Measurements from ENCODE around the gene CTDP1.
"Not testable (repeated sequence)": the region's sequence is repeated elsewhere in the genome, so short reads cannot be mapped to it uniquely, and the experiment has no call there.

The CTDP1 gene

GRCh38 chr18:79715280-79715679 lies 35.7 kb downstream of the CTDP1 start:
- H3K36me3 Mint-ChIP-seq = peaks cover 8% of the 10 kb centered on the region
- H3K27me3 Mint-ChIP-seq = no peaks in the 10 kb centered on the region
- no peak overlapping the region for H3K4me3 Mint-ChIP-seq
- H3K4me1 Mint-ChIP-seq (ENCODE audit: low read depth) = peaks cover 2% of the 10 kb centered on the region
- H3K27ac Mint-ChIP-seq = peak overlapping the region; percentile 61
- no peaks in the 10 kb centered on the region for H3K9me3 Mint-ChIP-seq (ENCODE audit: low read depth)

- no peak overlapping the region for H3K27ac Mint-ChIP-seq
- peaks cover 10% of the 10 kb centered on the region for H3K36me3 Mint-ChIP-seq
- no peaks in the 10 kb centered on the region for H3K27me3 Mint-ChIP-seq
- H3K4me3 Mint-ChIP-seq = no peak overlapping the region
- no peaks in the 10 kb centered on the region for H3K9me3 Mint-ChIP-seq (ENCODE audit: low read depth)
- peaks cover 2% of the 10 kb centered on the region for H3K4me1 Mint-ChIP-seq (ENCODE audit: low read depth)
Measured at GRCh38 chr18:79717059-79717458, 37.5 kb downstream of the CTDP1 start.

GRCh38 chr18:79717555-79718074 lies 38.0 kb downstream of the CTDP1 start:
- Mint-ChIP-seq H3K36me3 (peaks cover 10% of the 10 kb centered on the region), H3K4me1 (ENCODE audit: low read depth) (peaks cover 2% of the 10 kb centered on the region), H3K4me3 (no peak overlapping the region)

GRCh38 chr18:79718126-79718525 lies 38.5 kb downstream of the CTDP1 start:
- Mint-ChIP-seq H3K9me3 (ENCODE audit: low read depth) (no peaks in the 10 kb centered on the region), H3K36me3 (peaks cover 10% of the 10 kb centered on the region), H3K4me1 (ENCODE audit: low read depth) (peaks cover 2% of the 10 kb centered on the region), H3K27ac (no peak overlapping the region), H3K4me3 (no peak overlapping the region), H3K27me3 (no peaks in the 10 kb centered on the region)

More at GRCh38 chr18:79717555-79718074, 38.0 kb downstream of the CTDP1 start:
- no peaks in the 10 kb centered on the region for H3K9me3 Mint-ChIP-seq (ENCODE audit: low read depth)
- no peak overlapping the region for H3K27ac Mint-ChIP-seq
- H3K27me3 Mint-ChIP-seq = no peaks in the 10 kb centered on the region

- H3K27ac Mint-ChIP-seq = no peak overlapping the region
- peaks cover 2% of the 10 kb centered on the region for H3K4me1 Mint-ChIP-seq (ENCODE audit: low read depth)
- no peaks in the 10 kb centered on the region for H3K27me3 Mint-ChIP-seq
- peaks cover 12% of the 10 kb centered on the region for H3K36me3 Mint-ChIP-seq
- no peak overlapping the region for H3K4me3 Mint-ChIP-seq
- no peaks in the 10 kb centered on the region for H3K9me3 Mint-ChIP-seq (ENCODE audit: low read depth)
Measured at GRCh38 chr18:79718878-79719477, 39.4 kb downstream of the CTDP1 start.

GRCh38 chr18:79719478-79720358 lies 40.1 kb downstream of the CTDP1 start:
- H3K4me1 Mint-ChIP-seq (ENCODE audit: low read depth); H3K27ac Mint-ChIP-seq; H3K27me3 Mint-ChIP-seq; H3K4me3 Mint-ChIP-seq; H3K9me3 Mint-ChIP-seq (ENCODE audit: low read depth): not testable (repeated sequence)
- peaks cover 13% of the 10 kb centered on the region for H3K36me3 Mint-ChIP-seq

- peaks cover 9% of the 10 kb centered on the region for H3K4me1 Mint-ChIP-seq (ENCODE audit: low read depth)
- no peak overlapping the region for H3K4me3 Mint-ChIP-seq
- H3K27me3 Mint-ChIP-seq = no peaks in the 10 kb centered on the region
- H3K27ac Mint-ChIP-seq = no peak overlapping the region
- H3K9me3 Mint-ChIP-seq (ENCODE audit: low read depth) = no peaks in the 10 kb centered on the region
- H3K36me3 Mint-ChIP-seq = peaks cover 15% of the 10 kb centered on the region
Measured at GRCh38 chr18:79720359-79720733, 40.7 kb downstream of the CTDP1 start.

GRCh38 chr18:79723036-79723435 lies 43.4 kb downstream of the CTDP1 start:
- Mint-ChIP-seq H3K27me3 (no peaks in the 10 kb centered on the region), H3K36me3 (peaks cover 23% of the 10 kb centered on the region), H3K27ac (no peak overlapping the region), H3K4me1 (ENCODE audit: low read depth) (peaks cover 11% of the 10 kb centered on the region), H3K4me3 (no peak overlapping the region), H3K9me3 (ENCODE audit: low read depth) (no peaks in the 10 kb centered on the region)

- peaks cover 11% of the 10 kb centered on the region for H3K4me1 Mint-ChIP-seq (ENCODE audit: low read depth)
- peaks cover 27% of the 10 kb centered on the region for H3K36me3 Mint-ChIP-seq
- H3K9me3 Mint-ChIP-seq (ENCODE audit: low read depth) = no peaks in the 10 kb centered on the region
- no peaks in the 10 kb centered on the region for H3K27me3 Mint-ChIP-seq
- no peak overlapping the region for H3K27ac Mint-ChIP-seq
- no peak overlapping the region for H3K4me3 Mint-ChIP-seq
Measured at GRCh38 chr18:79723628-79724027, 44.0 kb downstream of the CTDP1 start.

GRCh38 chr18:79724299-79725080 lies 44.9 kb downstream of the CTDP1 start:
- H3K27me3 Mint-ChIP-seq = no peaks in the 10 kb centered on the region
- H3K36me3 Mint-ChIP-seq = peaks cover 28% of the 10 kb centered on the region
- no peaks in the 10 kb centered on the region for H3K9me3 Mint-ChIP-seq (ENCODE audit: low read depth)
- H3K27ac Mint-ChIP-seq = peak overlapping the region; percentile 17
- no peak overlapping the region for H3K4me3 Mint-ChIP-seq
- H3K4me1 Mint-ChIP-seq (ENCODE audit: low read depth) = peaks cover 11% of the 10 kb centered on the region

- no peak overlapping the region for H3K4me3 Mint-ChIP-seq
- peaks cover 31% of the 10 kb centered on the region for H3K36me3 Mint-ChIP-seq
- H3K27me3 Mint-ChIP-seq = no peaks in the 10 kb centered on the region
- H3K4me1 Mint-ChIP-seq (ENCODE audit: low read depth) = peaks cover 11% of the 10 kb centered on the region
- H3K9me3 Mint-ChIP-seq (ENCODE audit: low read depth) = no peaks in the 10 kb centered on the region
- H3K27ac Mint-ChIP-seq = no peak overlapping the region
Measured at GRCh38 chr18:79725486-79725885, 45.9 kb downstream of the CTDP1 start.

- H3K9me3 Mint-ChIP-seq (ENCODE audit: low read depth) = no peaks in the 10 kb centered on the region
Measured at GRCh38 chr18:79726721-79727120, 47.1 kb downstream of the CTDP1 start.

GRCh38 chr18:79727211-79727610 lies 47.6 kb downstream of the CTDP1 start:
- no peak overlapping the region for H3K27ac Mint-ChIP-seq
- H3K9me3 Mint-ChIP-seq (ENCODE audit: low read depth) = no peaks in the 10 kb centered on the region
- no peaks in the 10 kb centered on the region for H3K27me3 Mint-ChIP-seq
- H3K4me3 Mint-ChIP-seq = no peak overlapping the region
- peaks cover 11% of the 10 kb centered on the region for H3K4me1 Mint-ChIP-seq (ENCODE audit: low read depth)
- H3K36me3 Mint-ChIP-seq = peaks cover 42% of the 10 kb centered on the region

More at GRCh38 chr18:79726721-79727120, 47.1 kb downstream of the CTDP1 start:
- Mint-ChIP-seq H3K27me3 (no peaks in the 10 kb centered on the region), H3K27ac (no peak overlapping the region), H3K4me1 (ENCODE audit: low read depth) (peaks cover 11% of the 10 kb centered on the region), H3K4me3 (no peak overlapping the region), H3K36me3 (peaks cover 37% of the 10 kb centered on the region)

- no peaks in the 10 kb centered on the region for H3K27me3 Mint-ChIP-seq
- no peaks in the 10 kb centered on the region for H3K9me3 Mint-ChIP-seq (ENCODE audit: low read depth)
- H3K36me3 Mint-ChIP-seq = peaks cover 45% of the 10 kb centered on the region
- H3K4me3 Mint-ChIP-seq = no peak overlapping the region
- no peak overlapping the region for H3K27ac Mint-ChIP-seq
- H3K4me1 Mint-ChIP-seq (ENCODE audit: low read depth) = peaks cover 11% of the 10 kb centered on the region
Measured at GRCh38 chr18:79728931-79729586, 49.5 kb downstream of the CTDP1 start.

Measured in activated naive CD8-positive, alpha-beta T cell (primary cell).